Measurements from ENCODE around the gene MADCAM1.
"Not testable (repeated sequence)": the region's sequence is repeated elsewhere in the genome, so short reads cannot be mapped to it uniquely, and the experiment has no call there.

MADCAM1 gene

GRCh38 chr19:496112-496665, at the start of gene MADCAM1:
Gene MADCAM1 (plus strand): TSS chr19:496486. CDS start chr19:496500, 14 bp downstream.
- DNase-seq, result no peak

- DNase-seq, result no peak
Observed at GRCh38 chr19:447064-447426, 49.2 kb upstream of the MADCAM1 start.

- DNase-seq, result no peak
Observed at GRCh38 chr19:447816-448560, 48.3 kb upstream of the MADCAM1 start.

GRCh38 chr19:449916-450315, 46.4 kb upstream of the MADCAM1 start:
- DNase-seq, result no peak

GRCh38 chr19:450912-451481, 45.3 kb upstream of the MADCAM1 start:
- DNase-seq, result not testable (repeated sequence)

DNA sequence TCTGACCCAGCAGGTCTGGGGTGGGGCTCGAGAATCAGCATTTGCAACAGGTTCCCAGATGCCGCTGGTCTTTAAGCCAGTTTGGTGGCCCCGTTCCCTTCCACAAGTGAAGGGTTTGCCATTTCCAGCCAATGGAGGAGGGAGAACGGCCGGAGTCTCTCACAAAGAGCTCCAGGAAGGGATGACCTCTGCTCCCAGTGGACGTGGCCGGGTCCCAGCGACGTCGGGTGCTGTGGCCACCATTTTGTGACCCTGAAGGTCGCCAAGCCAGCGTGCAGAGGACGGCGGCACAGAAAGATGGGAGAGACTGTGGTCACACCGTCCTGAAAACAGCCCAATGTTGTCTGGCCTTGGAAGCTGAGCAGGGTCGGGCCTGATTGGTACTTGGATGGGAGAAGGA, 43.5 kb upstream of the MADCAM1 start:
- DNase-seq, result no peak

- no peak for DNase-seq
Observed at GRCh38 chr19:453606-454005, 42.7 kb upstream of the MADCAM1 start.

DNA sequence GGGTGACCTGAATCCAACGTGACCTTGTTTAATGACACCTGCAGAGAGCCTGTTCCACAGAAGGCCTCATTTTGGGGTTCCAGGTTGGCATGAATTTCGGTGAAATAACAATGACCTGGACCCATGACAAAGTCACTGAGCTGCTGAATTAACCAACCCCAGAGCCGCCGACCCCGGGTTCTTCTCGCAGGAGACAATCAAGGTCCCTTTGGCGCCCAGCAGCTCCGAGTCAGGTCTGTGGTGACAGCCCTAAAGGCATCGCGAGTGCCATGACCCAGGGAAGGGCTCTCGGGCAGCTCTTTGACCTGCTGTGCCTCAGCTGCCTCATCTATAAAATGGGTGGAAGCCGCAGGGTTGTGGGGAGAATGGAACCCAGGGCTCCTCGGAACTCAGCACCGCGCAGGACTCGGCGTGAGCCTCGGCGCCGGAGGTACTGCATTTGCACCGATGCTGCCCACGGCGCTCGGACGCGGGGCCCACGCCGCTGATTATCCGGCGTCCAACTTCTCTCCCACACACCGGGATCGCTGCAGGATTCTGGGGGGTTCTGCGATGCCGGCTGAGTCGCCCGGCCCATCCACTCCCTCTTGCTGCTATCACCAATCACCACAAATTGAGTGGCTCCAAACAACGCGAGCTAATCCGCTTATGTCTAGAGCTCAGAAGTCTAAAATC, 41.1 kb upstream of the MADCAM1 start:
- DNase-seq, result no peak

- DNase-seq, result no peak
Observed at GRCh38 chr19:455851-456546, 40.3 kb upstream of the MADCAM1 start.

- no peak for DNase-seq
Observed at GRCh38 chr19:456547-457110, 39.7 kb upstream of the MADCAM1 start.

GRCh38 chr19:457636-458035, 38.6 kb upstream of the MADCAM1 start:
- DNase-seq, result no peak

DNA sequence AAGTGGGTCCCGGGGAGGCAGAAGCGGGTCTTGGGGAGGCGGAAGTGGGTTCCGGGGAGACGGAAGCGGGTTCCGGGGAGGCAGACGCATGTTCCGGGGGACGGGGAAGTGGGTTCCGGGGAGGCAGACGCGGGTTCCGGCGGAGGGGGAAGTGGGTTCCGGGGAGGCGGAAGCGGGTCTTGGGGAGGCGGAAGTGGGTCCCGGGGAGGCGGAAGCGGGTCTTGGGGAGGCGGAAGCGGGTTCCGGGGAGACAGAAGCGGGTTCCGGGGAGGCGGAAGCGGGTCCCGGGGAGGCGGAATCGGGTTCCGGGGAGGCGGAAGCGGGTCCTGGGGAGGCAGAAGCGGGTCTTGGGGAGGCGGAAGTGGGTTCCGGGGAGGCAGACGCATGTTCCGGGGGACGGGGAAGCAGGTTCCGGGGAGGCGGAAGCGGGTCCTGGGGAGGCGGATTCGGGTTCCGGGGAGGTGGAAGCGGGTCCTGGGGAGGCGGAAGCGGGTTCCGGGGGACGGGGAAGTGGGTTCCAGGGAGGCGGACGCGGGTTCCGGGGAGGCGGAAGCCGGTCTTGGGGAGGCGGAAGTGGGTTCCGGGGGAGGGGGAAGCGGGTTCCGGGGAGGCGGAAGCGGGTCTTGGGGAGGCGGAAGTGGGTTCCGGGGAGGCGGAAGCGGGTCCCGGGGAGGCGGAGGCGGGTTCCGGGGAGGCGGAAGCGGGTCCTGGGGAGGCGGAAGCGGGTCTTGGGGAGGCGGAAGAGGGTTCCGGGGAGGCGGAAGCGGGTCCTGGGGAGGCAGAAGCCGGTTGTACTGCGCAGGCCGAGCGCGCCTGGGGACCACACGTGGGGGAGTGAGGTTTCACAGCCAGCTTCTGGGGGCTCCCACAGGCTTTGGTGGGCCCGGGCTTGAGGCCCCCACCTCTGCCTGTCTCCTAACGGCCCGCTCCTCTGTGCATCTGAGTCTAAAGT, 37.9 kb upstream of the MADCAM1 start:
- DNase-seq, result no peak

DNA sequence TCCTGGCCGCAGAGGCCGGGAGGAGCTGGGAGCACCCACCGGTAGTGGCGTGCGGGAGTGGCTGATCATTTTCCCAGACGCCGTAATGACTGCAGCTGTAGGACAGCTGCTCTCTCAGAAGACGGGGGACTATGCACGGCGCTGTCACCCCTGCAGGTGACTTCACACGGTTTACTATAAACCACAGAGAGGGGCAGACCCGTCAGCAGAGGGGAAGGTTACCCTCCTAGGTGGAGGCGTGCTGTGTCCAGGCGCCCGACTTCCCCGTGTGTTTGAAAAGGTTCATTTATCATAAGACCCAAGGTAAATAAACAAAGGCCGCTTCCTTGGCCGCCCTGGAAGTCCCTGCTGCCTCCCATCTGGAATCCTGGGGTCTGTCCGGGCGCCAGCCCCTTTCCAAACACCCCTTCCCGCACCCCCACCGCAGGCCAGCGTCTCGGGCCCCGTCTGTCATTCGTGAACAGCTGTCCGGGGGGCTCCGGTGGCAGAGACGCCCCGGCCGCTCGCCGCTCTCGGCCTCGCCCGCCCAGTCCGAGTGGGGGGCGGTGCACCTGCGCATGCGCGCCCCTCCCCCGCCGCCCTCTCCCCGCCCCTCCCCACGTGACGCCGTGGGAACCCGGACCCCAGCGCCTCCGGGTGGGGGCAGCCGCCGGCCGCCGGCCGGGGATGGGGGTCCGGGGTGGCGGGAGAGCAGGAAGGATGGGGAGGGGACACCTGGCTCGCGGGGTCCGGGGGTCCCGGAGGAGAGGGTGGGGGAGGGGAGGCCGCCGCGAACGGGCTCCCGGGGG, 36.4 kb upstream of the MADCAM1 start:
- no peak for DNase-seq

DNA sequence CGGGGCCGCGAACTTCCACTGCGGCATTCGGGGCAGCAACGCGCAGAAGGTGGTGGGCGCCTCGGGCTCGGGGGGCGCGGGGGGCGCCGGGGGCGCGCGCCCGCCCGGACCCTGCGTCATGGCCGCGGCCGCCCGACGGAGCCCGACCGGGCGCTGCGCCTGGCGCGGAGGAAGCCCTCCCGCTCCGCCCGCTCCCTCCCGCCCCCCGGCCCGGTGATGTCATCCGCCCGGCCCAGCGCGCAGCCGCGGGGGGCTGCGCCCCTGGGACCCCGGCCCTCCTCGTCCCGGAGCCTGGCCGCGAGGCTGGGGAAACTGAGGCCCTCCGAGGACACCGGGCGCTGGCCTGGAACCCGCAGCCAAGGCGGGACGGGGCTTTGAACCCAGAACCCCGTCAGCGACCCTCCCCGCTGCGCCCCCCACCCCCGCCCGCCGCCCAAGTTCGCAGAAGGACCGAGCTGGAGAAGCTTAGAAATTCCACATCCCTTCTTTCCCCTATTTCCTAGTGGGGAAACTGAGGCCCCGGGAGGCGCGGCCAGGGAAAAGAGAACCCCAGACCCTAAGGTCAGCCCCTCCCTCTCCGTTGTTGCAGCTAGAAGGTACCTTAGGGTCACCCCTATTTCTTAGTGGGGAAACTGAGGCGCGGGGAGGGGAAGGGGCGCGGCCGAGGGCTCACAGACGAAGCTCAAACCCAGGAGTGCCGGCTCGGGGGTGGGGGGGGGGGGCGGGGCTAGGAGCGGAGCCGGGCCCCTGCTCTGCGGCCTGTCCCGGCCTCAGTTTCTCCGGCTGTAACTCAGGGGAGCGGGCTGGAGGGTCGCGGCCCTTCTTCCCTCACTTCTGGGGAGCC, 35.2 kb upstream of the MADCAM1 start, which contains the start of gene SHC2:
Gene SHC2, minus strand, starts transcription at position 157 of the 844 bp plus-strand sequence. Its CDS starts 37 bp downstream, at position 120.
- DNase-seq, result no peak

GRCh38 chr19:461721-462551, 34.4 kb upstream of the MADCAM1 start:
- DNase-seq, result no peak

DNA sequence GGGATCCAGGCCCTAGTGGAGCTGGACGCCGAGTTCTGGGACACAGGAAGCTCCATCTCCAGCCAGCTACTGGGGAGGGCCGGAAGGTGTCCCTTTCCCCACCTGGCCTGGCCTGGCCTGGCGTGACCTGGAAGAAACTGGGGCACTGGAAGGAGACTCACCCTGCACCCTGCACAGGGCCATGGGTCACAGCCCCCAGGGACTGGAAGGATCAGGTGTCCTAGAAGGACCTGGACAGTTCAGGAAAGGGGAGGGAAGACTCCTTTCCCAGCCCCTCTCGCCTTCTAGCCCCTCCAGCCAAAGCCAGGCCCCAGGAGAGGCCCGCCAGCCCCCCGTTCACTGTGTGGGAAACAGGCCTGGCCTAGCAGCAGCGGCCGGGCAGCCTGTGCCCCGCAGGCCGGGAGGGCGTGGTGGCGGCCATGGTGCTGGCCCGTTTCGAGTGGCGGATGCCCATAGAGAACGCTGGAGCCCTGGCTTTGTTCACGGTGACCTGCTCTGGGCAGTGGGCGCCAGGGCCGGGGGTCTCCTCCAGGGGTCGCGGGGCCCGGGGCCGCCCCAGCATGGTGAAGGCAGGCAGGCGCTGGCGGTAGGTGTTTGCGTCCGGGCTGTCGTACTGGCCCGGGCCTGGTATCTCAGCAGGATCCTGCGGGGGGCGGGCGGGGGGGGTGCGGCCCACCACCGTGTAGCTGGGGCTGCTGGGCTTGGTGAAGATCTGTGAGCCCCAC, 32.6 kb upstream of the MADCAM1 start:
- DNase-seq, result no peak

GRCh38 chr19:464208-464545, 32.1 kb upstream of the MADCAM1 start:
- no peak for DNase-seq
